Measurements from ENCODE around the gene LSM3.
A peak's percentile ranks its signal among the peaks of the same experiment; 100 is the strongest.

LSM3 gene

DNA sequence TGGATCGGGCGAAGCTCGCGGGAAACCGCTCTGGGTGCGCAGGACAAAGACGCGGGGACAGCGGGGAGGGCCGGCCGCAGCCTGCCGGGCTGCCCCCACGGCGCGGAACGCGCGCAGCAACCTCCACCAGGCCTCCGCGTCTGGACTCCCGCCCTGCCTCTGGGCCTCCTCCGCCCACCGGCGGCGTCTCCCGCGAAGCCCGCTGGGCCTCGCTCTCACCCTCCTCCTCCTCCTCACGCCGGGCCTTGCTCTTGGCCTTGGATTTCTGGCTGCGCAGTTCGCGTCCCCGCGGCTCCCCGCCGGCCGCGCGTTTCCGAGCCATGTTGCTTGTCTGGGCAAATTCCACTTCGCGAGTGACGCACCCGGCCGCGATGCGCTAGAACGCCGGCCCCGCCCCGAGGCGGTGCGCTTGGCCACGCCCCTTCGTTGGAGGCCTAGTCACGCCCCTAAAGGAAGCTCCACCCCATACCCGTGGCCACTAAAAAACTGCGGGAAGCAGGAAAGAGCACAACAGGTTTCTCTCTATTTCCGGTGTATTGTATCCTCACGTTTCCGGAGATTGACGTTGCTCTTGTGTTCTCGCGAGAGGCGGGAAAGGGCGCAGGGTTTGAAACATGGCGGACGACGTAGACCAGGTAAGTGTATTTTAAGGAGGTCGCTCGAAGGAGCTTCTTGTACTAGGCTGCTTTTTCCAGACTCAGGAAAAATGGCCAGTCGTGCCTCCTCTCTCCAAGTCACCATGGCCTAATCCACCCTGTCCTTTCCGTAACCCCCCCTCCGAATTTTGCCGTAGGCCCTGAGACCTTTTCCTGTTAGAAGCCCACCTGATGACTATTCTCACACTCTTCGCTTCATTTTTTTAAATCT is at the start of gene LSM3, which contains the start of gene XPC:
LSM3 (plus strand) TSS at position 571 of the 867 bp plus-strand sequence; CDS start at position 615, 44 bp downstream.
XPC (minus strand) TSS at position 355 of the 867 bp plus-strand sequence; CDS start at position 322, 33 bp downstream.
- DNase-seq (ENCODE audit: low read depth in 2 of 2) = peak; percentile 94 to 97

DNA sequence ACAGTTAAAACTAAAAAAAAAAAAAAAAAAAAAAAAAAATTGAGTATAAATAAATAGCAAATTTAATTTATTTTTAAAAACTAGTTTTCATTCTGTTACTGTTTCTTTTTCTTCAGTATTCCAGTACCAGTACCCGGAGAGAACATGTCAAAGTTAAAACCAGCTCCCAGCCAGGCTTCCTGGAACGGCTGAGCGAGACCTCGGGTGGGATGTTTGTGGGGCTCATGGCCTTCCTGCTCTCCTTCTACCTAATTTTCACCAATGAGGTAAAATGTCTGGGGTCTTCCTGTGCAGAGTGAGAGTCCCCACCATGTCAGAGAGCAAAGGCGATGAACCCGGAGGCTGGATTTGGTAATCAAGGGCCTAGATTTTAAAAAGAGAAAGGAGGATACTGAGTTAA is 49.3 kb upstream of the LSM3 start:
- DNase-seq (ENCODE audit: low read depth in 2 of 2) = no peak

DNA sequence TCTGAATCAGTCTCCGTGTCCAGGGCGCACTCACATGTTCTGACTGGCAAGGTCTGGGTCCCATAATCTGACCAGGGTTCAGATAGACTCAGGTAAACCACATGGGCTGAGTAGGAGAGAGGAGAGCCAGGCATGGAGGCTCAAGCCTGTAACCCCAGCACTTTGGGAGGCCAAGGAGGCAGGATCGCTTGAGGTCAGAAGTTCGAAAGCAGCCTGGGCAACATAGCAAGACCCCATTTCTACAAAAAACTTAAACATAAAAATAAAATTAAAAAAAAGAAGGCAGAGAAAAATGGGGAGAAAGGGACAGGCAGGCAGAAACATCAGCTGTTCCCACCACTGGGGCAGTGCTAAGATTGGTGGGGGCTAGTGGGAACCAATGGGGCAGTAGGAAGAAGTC is 48.4 kb upstream of the LSM3 start:
- DNase-seq (ENCODE audit: low read depth in 2 of 2) = no peak

DNA sequence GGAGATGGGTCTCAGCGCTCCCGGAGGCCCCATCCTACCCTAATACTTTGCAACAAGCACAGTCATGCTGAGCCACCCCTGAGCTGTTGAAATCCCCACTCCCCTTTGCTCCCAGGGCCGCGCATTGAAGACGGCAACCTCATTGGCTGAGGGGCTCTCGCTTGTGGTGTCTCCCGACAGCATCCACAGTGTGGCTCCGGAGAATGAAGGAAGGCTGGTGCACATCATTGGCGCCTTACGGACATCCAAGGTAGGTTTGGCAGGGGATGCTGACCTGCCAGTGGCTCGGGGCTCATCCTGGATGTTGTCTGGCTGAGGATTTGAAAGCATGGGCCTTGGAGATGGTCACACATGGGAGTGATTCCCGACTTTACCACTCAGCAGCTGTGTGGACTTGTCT is 47.9 kb upstream of the LSM3 start:
- no peak for DNase-seq (ENCODE audit: low read depth in 2 of 2)

DNA sequence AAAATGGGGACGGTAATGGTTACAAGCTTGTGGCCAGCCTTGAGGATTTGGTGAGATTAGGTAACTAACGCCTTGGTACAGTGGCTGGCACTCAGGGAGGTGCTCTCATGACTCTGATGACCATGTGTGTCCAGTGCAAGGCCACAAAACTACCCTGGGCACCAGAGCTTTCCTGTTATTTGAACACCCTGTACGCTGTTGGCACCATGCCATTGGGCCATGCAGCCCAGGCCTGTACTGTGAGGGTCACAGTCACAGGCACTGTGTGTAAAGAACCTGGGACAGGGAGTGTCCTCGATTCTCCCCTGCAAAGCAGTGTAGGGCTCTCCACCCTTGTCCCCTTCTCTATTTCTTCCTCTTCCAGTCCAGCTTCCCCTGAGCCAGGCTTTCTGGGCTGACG is 47.5 kb upstream of the LSM3 start:
- DNase-seq (ENCODE audit: low read depth in 2 of 2) = no peak

DNA sequence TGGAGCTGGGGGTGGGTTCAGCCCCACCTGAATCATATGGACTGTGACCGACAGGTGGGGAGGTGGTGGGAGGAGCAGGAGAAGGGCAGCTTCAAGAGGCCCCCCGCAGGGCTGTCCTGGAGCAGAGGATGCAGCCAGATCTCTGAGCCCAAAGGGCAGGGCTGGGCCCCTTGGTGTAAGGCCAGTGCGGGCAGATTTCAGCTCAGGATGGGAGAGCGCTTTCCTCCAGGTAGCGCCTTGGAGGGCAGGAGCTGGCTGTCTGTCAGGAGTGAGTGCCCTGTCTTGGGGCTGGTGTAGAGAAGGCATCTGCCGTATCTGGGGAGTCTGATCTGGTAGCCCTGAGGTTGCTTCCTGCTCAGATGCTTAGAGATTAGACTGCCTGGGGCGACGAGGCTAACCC is 46.5 kb upstream of the LSM3 start:
- DNase-seq (ENCODE audit: low read depth in 2 of 2) = no peak

DNA sequence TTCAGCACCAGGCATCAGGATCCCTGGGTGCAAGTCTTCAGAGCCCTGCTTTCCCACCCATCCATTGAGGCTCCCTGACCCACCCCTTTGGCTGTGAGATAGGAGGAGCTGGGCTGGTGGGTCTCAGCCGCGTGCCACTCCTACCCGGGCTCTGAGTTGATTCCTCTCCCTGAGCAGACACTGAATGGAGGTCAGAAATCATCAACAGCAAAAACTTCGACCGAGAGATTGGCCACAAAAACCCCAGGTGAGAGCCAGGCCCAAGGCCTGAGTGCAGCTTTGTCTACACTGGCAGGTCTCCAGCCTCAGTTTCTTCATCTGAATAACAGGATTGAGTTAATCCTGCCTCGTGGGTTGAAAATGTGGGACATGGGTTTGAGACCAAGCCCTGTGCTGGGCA is 45.9 kb upstream of the LSM3 start:
- no peak for DNase-seq (ENCODE audit: low read depth in 2 of 2)

DNA sequence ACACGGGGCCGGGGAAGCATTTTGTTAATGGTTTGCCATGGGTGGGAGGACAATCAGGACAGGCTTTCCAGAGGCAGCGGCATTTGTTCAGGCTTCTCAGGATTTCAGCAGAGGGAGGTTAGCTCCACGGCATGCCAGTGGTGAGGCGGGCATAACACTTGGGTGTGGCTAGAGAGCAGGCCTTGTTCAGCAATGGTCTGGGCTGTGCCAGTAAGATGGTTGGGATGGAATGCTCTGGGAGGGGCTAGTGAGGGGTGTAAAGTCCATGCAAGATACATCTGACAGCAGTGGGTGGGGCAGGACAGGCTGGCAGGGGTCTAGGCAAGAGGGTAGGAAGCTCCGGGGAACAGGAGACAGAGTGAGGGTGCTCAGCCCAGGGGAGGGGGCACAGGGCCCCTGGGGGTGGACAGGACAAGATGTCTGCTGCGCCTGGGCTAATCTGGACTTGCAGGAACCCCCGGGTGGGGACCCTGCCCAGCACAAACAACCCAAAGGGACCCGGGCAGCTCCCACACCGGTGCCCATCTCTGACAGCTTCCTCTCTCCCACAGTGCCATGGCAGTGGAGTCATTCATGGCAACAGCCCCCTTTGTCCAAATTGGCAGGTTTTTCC is 45.3 kb upstream of the LSM3 start:
- no peak for DNase-seq (ENCODE audit: low read depth in 2 of 2)

DNA sequence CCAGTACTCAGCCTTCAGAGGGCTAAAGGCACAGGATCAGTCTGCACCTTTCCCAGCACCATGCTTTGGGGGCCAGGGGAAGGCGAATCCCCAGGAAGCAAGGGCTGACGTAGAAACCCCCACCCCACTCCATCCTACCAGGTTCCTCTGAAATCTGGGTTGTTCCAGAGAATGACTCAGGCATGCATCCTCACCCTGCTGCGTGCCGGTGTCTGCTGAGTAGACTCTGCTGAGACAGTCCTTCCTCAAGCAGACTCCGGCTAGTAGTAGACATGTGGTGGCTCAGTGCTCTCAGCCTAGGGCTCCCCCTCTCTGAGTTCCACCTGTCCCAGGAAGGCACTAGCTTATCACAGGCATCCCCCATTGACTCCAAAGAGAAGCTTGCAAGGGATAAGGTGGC is 44.7 kb upstream of the LSM3 start:
- DNase-seq (ENCODE audit: low read depth in 2 of 2) = no peak

DNA sequence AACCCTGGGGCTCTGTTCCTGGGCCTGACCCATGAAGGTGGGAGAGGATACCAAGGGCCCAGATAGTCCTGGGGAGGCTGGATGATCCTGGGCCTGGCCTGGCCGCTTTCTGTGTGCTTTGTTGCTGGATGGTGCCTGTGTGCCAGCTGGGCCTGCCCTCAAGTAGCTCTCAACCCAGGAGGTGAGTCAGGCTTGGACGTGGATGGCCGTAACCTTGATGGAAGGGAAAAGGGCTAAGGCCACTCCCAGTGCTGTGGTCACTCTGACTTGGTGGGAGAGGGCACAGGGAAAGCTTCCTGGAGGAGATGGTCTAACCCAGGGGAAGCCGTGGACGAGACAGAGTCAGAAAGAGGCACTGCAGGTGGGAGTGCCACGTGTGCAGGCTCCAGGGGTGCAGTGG is 44.3 kb upstream of the LSM3 start:
- no peak for DNase-seq (ENCODE audit: low read depth in 2 of 2)

DNA sequence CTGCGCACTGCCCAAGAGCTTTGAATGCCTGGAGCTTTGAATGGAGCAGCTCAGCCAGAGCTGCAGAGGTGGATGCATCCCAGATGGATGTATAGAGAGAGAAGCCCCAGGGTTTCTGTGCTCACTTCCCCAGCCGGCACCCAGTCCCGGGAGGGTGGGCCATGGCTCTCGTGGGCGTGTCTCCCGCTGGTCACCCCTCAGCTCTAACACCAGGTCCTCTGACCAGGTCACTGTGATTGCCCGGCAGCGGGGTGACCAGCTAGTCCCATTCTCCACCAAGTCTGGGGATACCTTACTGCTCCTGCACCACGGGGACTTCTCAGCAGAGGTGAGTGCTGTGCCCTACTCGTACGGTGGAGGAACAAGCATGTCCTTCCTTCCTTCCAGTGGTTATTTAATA is 43.0 kb upstream of the LSM3 start:
- no peak for DNase-seq (ENCODE audit: low read depth in 2 of 2)

DNA sequence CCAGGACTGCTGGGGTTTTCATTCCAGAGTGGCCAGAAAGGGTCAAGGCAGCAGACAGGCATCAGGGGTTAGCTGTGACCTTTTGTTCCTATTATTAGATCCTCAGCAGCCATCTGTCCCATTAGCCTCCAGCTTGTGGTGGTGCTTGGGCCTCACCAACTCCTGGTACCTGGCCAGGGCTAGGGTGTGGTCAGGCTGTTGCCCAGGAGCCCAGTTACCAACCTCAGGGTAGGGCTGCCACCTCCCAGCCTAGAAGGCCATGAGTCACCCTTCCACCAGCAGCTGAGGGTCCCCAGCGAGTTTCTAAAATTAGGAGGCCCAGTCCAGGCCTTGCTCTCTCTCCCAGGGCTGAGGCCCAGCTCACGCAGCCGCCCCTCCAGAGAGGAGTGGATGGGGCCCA is 41.6 kb upstream of the LSM3 start:
- no peak for DNase-seq (ENCODE audit: low read depth in 2 of 2)

DNA sequence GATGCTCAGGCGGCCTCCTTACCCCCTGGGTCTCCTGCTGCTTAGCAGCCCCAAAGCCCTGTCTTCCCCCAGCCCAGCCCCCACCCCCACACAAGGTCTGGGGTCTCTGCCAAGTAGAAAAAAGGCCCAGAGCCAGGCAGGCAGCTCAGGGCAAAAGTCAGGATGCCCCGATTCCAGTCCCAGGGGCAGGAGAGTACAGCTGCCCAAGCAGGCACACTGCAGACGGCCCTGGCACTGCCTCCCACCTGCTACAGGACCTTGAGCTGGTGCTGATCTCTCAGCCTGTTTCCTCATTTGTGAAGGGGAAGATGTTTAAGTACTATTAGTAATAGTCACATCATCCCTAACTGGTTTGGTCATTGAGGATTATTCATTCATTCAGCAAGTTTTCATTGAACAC is 41.2 kb upstream of the LSM3 start:
- no peak for DNase-seq (ENCODE audit: low read depth in 2 of 2)

DNA sequence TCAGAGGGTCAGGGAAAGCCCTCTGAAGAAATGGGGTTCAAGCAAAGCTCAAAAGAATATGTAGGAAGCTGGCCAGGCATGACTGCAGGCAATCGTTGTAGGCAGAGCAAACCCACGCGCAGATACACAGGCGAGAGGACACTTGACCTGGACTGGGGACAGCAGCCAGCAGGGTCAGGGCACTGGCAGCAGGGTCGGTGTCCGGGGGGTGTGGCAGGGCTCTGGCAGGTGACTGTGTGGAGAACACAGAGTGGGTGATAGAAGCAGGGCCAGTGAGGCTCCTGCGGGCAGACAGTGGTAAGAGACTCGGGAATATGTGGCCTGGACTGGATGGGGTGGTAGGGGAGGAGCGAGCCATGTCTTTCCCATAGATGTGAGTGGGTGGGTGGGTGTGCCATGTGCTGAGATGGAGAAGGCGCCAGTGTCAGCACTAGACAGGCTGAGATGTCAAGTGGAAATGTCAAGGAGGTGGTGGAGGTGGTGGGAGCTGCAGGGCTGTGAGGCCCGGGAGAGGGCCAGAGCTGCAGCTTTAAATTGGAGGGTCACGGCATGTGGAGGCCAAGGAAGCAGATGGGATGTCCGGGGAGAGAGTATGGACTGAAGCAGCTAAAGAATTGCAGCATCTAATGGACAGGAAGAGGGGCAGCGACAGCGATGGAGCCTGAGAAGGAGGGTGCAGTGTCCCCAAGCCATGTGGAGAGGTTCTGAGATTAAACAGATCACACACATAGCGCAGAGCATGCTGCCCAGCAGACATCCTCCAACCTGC is 40.3 kb upstream of the LSM3 start:
- DNase-seq (ENCODE audit: low read depth in 2 of 2) = no peak

DNA sequence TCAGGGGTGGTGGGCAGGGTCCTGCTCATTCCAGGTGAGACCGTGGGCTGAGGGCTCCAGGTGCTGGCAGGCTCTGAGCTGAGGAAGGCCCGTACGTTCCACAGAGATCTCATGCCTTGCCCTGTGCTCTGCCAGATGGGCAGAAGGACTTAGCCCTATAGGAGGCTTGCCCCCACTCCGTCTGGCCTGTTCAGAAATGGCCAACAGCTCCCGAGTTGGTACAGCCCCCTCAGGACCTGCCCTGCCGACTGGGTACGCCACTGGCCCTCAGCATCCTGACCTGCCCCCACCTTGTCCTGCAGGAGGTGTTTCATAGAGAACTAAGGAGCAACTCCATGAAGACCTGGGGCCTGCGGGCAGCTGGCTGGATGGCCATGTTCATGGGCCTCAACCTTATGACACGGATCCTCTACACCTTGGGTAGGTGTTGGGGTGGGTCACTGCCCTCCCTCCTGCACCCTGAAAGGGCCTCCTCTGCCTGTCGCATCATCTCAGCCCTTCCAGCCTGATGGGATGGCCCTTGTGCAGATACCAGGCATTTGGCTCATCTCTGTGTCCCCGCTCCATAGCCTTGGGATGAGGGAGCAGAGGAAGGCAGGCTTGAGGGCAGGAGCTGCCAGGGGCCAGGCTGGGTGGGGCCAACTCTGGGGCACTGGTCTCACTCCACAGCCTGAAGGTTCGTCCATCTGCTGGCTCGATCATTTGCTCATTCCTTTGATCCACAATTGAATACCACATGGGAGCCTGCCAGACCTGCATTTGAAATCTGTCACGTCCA is 39.5 kb upstream of the LSM3 start:
- no peak for DNase-seq (ENCODE audit: low read depth in 2 of 2)

DNA sequence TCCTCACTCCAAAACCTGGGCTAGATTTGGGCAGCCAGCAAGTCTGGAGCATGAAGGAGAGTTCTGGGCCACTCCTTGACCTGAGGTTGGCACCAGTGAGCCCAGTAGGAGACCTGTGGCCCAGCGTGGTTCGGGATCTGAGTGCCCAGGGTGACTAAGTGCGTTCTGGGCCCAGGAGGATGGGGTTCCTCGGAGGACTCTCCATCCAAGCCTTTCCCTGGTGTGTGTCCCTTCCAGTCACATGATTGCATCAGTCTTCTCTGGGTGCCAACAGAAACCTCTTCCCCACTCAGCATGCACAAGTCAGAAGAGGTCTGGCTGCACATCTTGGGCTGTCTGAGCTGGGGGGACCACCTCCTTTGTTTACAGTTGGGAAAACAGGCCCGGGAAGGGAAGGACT is 38.8 kb upstream of the LSM3 start:
- DNase-seq (ENCODE audit: low read depth in 2 of 2) = no peak

DNA sequence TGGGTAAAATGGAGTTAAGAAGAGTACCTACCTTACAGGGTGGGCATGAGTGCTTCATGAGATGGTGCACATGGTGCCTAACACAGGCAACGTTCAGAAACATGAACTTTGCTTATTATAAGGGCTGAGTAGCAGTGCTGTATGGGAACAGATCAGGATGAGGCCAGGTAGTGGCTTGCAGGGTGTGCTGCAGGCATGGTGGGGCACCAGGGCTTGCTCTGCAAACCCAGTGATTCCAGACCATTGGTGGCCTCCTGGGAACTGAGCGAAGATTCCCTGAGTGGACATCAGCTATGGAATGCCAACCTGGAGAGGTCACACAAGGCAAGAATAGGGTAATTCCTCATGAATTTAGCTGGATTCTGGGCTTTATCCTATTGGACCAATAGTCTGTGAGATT is 37.9 kb upstream of the LSM3 start:
- DNase-seq (ENCODE audit: low read depth in 2 of 2) = no peak

DNA sequence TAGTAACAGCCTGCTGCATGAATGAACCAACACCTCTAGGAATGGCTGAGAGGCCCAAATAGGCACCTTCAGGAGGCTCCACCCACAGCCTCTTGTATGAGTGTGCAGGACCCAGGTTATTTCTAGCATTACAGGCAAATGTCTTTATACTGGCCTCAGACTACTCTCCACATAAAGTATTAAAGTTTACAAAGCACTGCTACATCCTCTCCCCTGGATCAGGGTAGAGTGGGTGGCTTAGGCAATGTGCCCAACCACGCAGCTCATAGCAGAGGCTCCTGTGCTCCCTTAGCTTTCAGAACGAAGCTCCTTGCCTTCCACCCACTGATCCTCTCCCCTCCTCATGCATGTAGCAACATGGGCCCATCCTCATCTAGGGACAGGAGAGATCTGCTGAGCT is 37.5 kb upstream of the LSM3 start:
- no peak for DNase-seq (ENCODE audit: low read depth in 2 of 2)

DNA sequence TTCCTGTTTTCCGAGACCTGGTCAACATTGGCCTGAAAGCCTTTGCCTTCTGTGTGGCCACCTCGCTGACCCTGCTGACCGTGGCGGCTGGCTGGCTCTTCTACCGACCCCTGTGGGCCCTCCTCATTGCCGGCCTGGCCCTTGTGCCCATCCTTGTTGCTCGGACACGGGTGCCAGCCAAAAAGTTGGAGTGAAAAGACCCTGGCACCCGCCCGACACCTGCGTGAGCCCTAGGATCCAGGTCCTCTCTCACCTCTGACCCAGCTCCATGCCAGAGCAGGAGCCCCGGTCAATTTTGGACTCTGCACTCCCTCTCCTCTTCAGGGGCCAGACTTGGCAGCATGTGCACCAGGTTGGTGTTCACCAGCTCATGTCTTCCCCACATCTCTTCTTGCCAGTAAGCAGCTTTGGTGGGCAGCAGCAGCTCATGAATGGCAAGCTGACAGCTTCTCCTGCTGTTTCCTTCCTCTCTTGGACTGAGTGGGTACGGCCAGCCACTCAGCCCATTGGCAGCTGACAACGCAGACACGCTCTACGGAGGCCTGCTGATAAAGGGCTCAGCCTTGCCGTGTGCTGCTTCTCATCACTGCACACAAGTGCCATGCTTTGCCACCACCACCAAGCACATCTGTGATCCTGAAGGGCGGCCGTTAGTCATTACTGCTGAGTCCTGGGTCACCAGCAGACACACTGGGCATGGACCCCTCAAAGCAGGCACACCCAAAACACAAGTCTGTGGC is 36.8 kb upstream of the LSM3 start:
- DNase-seq (ENCODE audit: low read depth in 2 of 2) = no peak

DNA sequence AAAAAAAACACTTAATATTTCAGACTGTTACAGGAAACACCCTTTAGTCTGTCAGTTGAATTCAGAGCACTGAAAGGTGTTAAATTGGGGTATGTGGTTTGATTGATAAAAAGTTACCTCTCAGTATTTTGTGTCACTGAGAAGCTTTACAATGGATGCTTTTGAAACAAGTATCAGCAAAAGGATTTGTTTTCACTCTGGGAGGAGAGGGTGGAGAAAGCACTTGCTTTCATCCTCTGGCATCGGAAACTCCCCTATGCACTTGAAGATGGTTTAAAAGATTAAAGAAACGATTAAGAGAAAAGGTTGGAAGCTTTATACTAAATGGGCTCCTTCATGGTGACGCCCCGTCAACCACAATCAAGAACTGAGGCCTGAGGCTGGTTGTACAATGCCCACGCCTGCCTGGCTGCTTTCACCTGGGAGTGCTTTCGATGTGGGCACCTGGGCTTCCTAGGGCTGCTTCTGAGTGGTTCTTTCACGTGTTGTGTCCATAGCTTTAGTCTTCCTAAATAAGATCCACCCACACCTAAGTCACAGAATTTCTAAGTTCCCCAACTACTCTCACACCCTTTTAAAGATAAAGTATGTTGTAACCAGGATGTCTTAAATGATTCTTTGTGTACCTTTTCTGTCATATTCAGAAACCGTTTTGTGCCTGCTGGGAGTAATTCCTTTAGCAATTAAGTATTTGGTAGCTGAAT is 35.9 kb upstream of the LSM3 start:
- no peak for DNase-seq (ENCODE audit: low read depth in 2 of 2)

Measured in stimulated activated CD4-positive, alpha-beta T cell treated with anti-CD3 and anti-CD28 coated beads, Interleukin-12 subunit alpha, Interleukin-12 subunit beta, amount 100 ng/mL, for 24 hours (primary cell).